ENCODE data around the gene PTPRT. TPM values are rescaled to one million over a fixed set of nuclear protein-coding genes. Genes with fewer than 3 reads are reported as not detected.

The PTPRT gene
- total and polyA plus RNA-seq, 10 of the 15 experiments (the other 5 are each of a cell fraction or from before 2014, with no cell fraction given) = not detected

GRCh38 chr20:43161716-43162115, 28.0 kb downstream of the PTPRT start:
- SMC1A ChIA-PET (ENCODE audit: uncharacterized antibody, unreplicated experiment) = no interaction called here
- H4K20me1 ChIP-seq (ENCODE audit: control insufficient read depth, insufficient read depth) = no peaks in the 10 kb centered on the region
- DNase-seq (ENCODE audit: low read depth, low spot score) (no peak), FAIRE-seq (no peak), ATAC-seq (no peak)
- POLR2A ChIA-PET = no interaction called here
- no peak overlapping the region for H3K4me2 ChIP-seq (ENCODE audit: control insufficient read depth, insufficient read depth)
- H3K4me3 ChIP-seq = no peak overlapping the region
- WGBS (ENCODE audit: insufficient coverage, insufficient replicate concordance, low lambda C conversion rate, missing lambda C conversion rate) = 15% methylated on average over 6 of the region's 6 CpGs
- H3K36me3 ChIP-seq (ENCODE audit: control insufficient read depth in 2 of 2, insufficient read depth in 2 of 2, low read length in 1 of 2) = no peaks in the 10 kb centered on the region
- H2AFZ ChIP-seq (ENCODE audit: control insufficient read depth, low read depth, low read length) = no peak overlapping the region
- CTCF ChIA-PET = no interaction called here
- no peak for TF ChIP-seq ATF3 (IDR thresholded peaks at IDR 0.05; ENCODE audit: borderline replicate concordance, extremely low read depth, low read depth, low read length)
- TF ChIP-seq REST (IDR thresholded peaks at IDR 0.05; ENCODE audit: low read depth, low read length) = no peak
- TF ChIP-seq TCF7 (IDR thresholded peaks at IDR 0.05; ENCODE audit: borderline replicate concordance) = no peak
- TF ChIP-seq TAF1 (IDR thresholded peaks at IDR 0.05; ENCODE audit: borderline replicate concordance, low read depth, low read length) = no peak
- no peak for TF ChIP-seq IRF4 (IDR thresholded peaks at IDR 0.05; ENCODE audit: low read depth, low read length)
- no peak for TF ChIP-seq DPF2 (IDR thresholded peaks at IDR 0.05)
- no peak for TF ChIP-seq MXI1 (IDR thresholded peaks at IDR 0.05; ENCODE audit: low read depth, low read length)
- no peak for TF ChIP-seq HSF1 (IDR thresholded peaks at IDR 0.05; ENCODE audit: low read depth, low read length)
- intact Hi-C loops (cut with micrococcal nuclease; ENCODE audit: unreplicated experiment) = no loop called here
- RAD21 ChIA-PET (ENCODE audit: unreplicated experiment) = no interaction called here
- BruUV-seq (replicated peaks) = no TSS peak
- in situ Hi-C loops (cut with MboI) = no loop called here
- no peaks in the 10 kb centered on the region for H3K27me3 ChIP-seq (replicated peaks in 1 of 2; ENCODE audit: control insufficient read depth in 2 of 2, insufficient read depth in 2 of 2, low read length in 1 of 2)
- no peaks in the 10 kb centered on the region for H3K9me3 ChIP-seq (replicated peaks; ENCODE audit: control insufficient read depth, insufficient read depth, low read length)
- H3K27ac ChIP-seq (ENCODE audit: control insufficient read depth, insufficient read depth) = no peak overlapping the region
- H3K4me1 ChIP-seq (ENCODE audit: control insufficient read depth, insufficient read depth, low read length) = no peaks in the 10 kb centered on the region
- H3K9ac ChIP-seq (ENCODE audit: control insufficient read depth, insufficient read depth, low read length) = no peak overlapping the region
- H3K79me2 ChIP-seq (ENCODE audit: control insufficient read depth, insufficient read depth, low read length) = no peaks in the 10 kb centered on the region
